ENCODE measurements around the gene GOPC. TPM values are rescaled to one million over a fixed set of nuclear protein-coding genes. Genes with fewer than 3 reads are reported as not detected.

Gene GOPC
- total and polyA plus RNA-seq, 2 donors (not counting 3 experiments of a cell fraction or from before 2014, with no cell fraction given): 7.8 to 22.8 TPM

- H3K9ac ChIP-seq (replicated peaks; ENCODE audit: extremely low read depth, insufficient read depth, low read length): no peak overlapping the region
- H3K4me3 ChIP-seq (replicated peaks in 1 of 3; ENCODE audit: insufficient read depth in 1 of 3, low read depth in 1 of 3, low read length in 3 of 3): no peak overlapping the region
- dilution Hi-C loops (cut with MboI; ENCODE audit: extremely low pct_ligation_motif_present, low sequenced_read_pairs): no loop called here
- H3K4me1 ChIP-seq (ENCODE audit: control insufficient read depth, extremely low read depth, insufficient read depth, low read length): no peaks in the 10 kb centered on the region
- H3K4me2 ChIP-seq (ENCODE audit: insufficient read depth, low read length): no peak overlapping the region
- ChIA-PET CTCF (interaction anchor here (0.7 kb wide), 1 partner anchor 105 kb away, joined by 3 read pairs; no protein-coding TSS in a partner anchor), POLR2A (no interaction called here)
- no peak for DNase-seq (ENCODE audit: low read depth, low spot score)
- no peak overlapping the region for H3K27ac ChIP-seq (ENCODE audit: insufficient read depth, low read depth, low read length)
- BruUV-seq (replicated peaks): no TSS peak
- H2AFZ ChIP-seq (ENCODE audit: low read depth, low read length): no peak overlapping the region
- no peaks in the 10 kb centered on the region for H3K9me3 ChIP-seq (replicated peaks; ENCODE audit: control insufficient read depth, insufficient read depth, low read length)
- intact Hi-C loops (cut with micrococcal nuclease): no loop called here
- H3K79me2 ChIP-seq (ENCODE audit: control insufficient read depth, insufficient read depth, low read length): no peaks in the 10 kb centered on the region
- FAIRE-seq: no peak
- no peaks in the 10 kb centered on the region for H4K20me1 ChIP-seq (replicated peaks; ENCODE audit: control insufficient read depth, extremely low read depth, insufficient read depth, low read length)
- H3K9me1 ChIP-seq (replicated peaks; ENCODE audit: control insufficient read depth, extremely low read depth, insufficient read depth, low read length): no peaks in the 10 kb centered on the region
- peaks cover 0 to 4% of the 10 kb centered on the region in 2 experiments for H3K27me3 ChIP-seq (ENCODE audit: control insufficient read depth in 2 of 2, insufficient read depth in 2 of 2, low read length in 2 of 2)
- TF ChIP-seq MYC (IDR thresholded peaks at IDR 0.05; ENCODE audit: low read depth, low read length) (no peak), POLR2A (IDR thresholded peaks at IDR 0.05; ENCODE audit: low read depth, low read length) (no peak), JUN (IDR thresholded peaks at IDR 0.05; ENCODE audit: borderline replicate concordance, insufficient read depth, insufficient read length, low read depth) (no peak), FOS (IDR thresholded peaks at IDR 0.05; ENCODE audit: borderline replicate concordance, insufficient read depth, low read length) (no peak), POLR2AphosphoS5 (IDR thresholded peaks at IDR 0.05; ENCODE audit: insufficient read depth, low read depth, low read length) (no peak), GATA2 (IDR thresholded peaks at IDR 0.05; ENCODE audit: insufficient read depth, insufficient read length, low read depth, low read length) (no peak)
- TF ChIP-seq, protein P1, sequence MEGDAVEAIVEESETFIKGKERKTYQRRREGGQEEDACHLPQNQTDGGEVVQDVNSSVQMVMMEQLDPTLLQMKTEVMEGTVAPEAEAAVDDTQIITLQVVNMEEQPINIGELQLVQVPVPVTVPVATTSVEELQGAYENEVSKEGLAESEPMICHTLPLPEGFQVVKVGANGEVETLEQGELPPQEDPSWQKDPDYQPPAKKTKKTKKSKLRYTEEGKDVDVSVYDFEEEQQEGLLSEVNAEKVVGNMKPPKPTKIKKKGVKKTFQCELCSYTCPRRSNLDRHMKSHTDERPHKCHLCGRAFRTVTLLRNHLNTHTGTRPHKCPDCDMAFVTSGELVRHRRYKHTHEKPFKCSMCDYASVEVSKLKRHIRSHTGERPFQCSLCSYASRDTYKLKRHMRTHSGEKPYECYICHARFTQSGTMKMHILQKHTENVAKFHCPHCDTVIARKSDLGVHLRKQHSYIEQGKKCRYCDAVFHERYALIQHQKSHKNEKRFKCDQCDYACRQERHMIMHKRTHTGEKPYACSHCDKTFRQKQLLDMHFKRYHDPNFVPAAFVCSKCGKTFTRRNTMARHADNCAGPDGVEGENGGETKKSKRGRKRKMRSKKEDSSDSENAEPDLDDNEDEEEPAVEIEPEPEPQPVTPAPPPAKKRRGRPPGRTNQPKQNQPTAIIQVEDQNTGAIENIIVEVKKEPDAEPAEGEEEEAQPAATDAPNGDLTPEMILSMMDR (IDR thresholded peaks at IDR 0.05; ENCODE audit: extremely low read depth in 1 of 2, insufficient read depth in 1 of 2, low read depth in 1 of 2, low read length in 2 of 2): no peak
- H3K36me3 ChIP-seq (ENCODE audit: control insufficient read depth in 2 of 2, extremely low read depth in 1 of 2, insufficient read depth in 2 of 2, low read length in 2 of 2): no peaks in the 10 kb centered on the region
Observed at GRCh38 chr6:117613920-117614560, 11.7 kb upstream of the GOPC start.
